GM12865 (cell line): Measurements from ENCODE around the gene PRDX2.

ENCODE experiments used
- DNase-seq: peaks from one replicate; pipeline ENCODE4 v3.0.0; 2010; ENCODE audit warnings: low read depth
- H3K4me3 ChIP-seq: 2 replicates; pipeline ENCODE4 v1.5.1; 2011; ENCODE audit warnings: mild to moderate bottlenecking, low read depth, low read length, control low read depth
- CTCF ChIP-seq: IDR thresholded peaks from 2 replicates; pipeline ENCODE4 v1.5.1; 2011; ENCODE audit warnings: low read length, control low read depth, low read depth, inconsistent platforms; ENCODE audit not compliant: insufficient read depth; ENCODE audit errors: missing control alignments

The PRDX2 gene

DNA sequence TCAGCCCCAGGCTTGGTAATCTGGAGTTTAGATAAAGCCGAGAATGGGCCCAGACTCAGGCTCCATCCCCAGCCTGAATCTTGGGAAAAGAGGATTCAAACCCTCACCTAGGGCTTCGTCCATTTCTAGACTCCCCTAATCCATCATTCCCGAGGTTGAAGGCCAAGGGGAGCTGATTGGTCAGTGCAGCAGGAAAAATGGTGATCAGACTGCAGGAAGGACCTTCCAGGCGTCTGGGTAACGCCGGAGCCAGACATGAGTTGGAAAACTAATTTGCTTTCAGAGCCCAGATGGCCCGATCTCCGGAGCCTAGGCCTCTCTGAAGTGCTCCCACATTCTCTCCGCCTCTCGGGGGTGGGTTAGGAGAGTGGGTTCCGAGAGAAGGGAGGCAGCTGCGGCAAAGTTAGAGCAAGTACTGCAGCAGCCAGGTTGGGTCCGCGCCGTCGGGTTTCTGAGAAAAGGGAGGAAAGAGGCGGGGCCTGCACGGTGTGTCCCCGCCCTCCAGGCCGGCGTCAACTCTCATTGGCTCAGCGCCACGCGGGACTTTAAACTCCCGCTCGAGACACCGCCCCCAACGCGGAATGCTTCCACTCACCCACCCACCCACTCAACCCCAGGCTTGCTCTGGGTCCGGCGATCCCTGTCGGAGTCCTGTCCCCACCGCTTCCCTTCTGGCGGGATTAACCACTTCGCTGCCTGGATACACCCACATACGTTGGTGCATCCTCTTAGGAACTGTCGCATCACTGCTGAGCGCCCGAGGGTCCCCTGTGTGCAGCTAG lies 33.6 kb upstream of the PRDX2 start:
- no peak for DNase-seq
- TF ChIP-seq CTCF, result no peak
- H3K4me3 ChIP-seq, result no peak overlapping the region

- no peak for TF ChIP-seq CTCF
- DNase-seq, result no peak
- no peak within 1 kb of the TSS; the same call in 1 of the 2 replicates for H3K4me3 ChIP-seq
These were observed 33.0 kb upstream of the PRDX2 start, which contains the start of gene RTBDN for GRCh38 chr19:12834566-12834943. RTBDN (minus strand) TSS chr19:12834579; CDS start chr19:12829979, 4,600 bp downstream.

DNA sequence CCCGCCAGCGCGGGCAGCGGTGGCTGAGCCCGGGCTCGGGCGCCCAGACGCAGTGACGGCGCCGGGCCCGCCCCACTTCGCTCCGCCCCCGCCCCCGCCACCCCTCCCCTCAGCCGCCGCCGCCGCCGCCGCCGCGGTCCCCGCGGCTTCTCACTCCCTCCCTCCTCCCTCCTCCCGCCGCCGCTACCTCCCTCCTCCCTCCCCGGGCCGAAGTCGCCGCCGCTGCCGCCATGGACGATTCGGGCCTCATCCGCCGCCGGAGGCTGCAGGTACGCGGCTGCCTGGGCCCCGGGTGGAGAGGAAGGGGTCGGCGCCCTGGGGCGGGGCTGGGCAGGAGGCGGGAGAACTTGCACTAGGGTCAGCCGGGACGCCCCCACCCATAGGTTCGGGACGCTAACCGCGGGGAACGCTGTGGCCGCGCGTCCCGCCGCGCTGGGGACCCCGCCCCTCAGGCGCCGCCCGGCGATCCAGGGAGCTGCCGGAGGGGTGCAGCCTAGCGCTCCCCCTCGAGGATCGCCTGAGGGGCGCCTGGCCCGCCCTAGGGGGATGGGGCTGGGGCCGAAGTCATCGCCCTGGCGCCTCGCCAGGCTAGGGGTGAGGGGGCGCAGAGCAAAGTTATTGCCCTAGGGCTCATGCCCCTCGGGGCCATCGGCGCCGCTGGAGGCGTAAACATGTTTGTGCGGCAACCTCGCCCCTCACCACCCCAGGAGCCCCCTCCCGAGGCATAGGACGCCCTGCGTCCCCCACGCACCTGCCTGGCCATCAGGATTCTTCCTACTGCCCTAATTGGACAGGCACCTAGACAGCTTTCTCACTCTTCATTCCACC lies 32.4 kb upstream of the PRDX2 start:
- TF ChIP-seq CTCF, result no peak
- no peak overlapping the region; the same call in 1 of the 2 replicates for H3K4me3 ChIP-seq
- peak; percentile 28 for DNase-seq

DNA sequence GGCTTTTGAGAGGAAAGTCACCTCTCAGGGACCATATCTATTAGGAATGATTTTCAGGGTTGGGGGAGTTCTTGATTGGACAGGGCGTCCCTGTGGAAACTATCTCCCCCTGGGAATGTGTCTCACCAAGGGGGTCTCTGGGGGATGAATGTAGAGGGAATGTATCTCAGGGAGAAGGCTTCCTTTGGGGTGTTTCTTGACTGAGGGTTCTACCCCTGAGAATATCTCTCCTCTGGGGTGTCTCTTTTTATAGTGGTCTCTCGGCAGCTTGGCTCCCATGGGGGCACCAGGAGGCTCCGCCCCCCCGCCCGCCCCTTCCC lies 31.8 kb upstream of the PRDX2 start:
- no peak for TF ChIP-seq CTCF
- no peak overlapping the region for H3K4me3 ChIP-seq
- no peak for DNase-seq

- no peak overlapping the region for H3K4me3 ChIP-seq
- TF ChIP-seq CTCF, result no peak
- peak; percentile 40 for DNase-seq
These were observed 26.9 kb upstream of the PRDX2 start for GRCh38 chr19:12828494-12828893.

DNA sequence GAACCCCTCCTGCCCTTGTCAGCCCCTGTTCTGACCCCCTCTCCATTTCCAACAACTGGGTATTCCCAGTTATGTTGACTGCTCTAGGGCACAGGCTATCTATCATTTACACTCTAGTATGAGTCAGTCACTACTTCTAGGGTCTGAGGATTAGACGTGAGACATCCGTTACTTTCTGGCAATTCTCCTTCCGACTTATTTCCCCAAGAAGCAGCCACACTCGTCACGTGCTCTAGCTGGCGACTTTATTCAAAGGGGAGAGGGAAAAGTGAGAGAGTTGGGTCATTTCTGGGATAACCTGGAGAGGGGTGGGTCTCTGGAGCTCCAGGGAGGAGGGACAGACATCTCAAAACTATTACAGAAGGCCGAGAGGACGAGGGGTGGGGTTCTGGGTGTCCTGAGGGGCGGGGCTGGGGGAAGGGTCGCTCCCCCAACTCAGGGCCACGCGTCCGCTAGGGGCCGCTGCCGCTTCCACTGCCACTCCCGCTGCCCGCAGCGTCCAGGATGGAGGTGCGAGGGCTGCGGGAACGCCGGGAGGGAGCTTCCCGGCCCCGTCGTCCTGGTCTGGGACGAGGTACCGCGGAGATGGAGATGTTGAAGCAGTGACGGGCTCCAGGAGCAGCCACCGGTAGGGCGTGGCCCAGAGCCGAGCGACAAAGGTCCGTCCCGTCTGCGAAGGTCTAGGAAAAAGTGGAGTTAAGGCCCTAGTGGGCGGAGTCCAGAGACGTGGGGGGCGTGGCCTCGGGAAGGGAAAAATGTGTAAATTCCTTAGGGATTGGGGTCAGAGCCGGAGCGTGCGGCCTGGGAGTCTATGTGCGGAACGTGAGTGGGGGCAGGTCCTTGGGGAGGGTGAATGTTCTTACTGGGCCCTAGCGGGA lies 23.9 kb upstream of the PRDX2 start:
- no peak for TF ChIP-seq CTCF
- H3K4me3 ChIP-seq, result no peak overlapping the region
- no peak for DNase-seq
